T-helper 2 cell treated with Interferon-gamma antibody and Interleukin-4, amounts not matched to agents 5 μg/mL and 100 μg/mL, for 36 hours (primary cell): ENCODE data around the gene E2F1.

Experiments
- DNase-seq: peaks from one replicate; pipeline ENCODE4 v3.0.0; 2021; ENCODE audit warnings: low spot score
- H3K27ac Mint-ChIP-seq: one replicate; pipeline ENCODE4 v1.8.0; 2021; ENCODE audit warnings: mild to moderate bottlenecking, mixed read lengths
- H3K27me3 Mint-ChIP-seq: one replicate; pipeline ENCODE4 v1.8.0; 2021; ENCODE audit warnings: low read depth, mixed read lengths
- H3K36me3 Mint-ChIP-seq: one replicate; pipeline ENCODE4 v1.8.0; 2021; ENCODE audit warnings: low read depth, mixed read lengths
- H3K4me1 Mint-ChIP-seq: one replicate; pipeline ENCODE4 v1.8.0; 2021; ENCODE audit warnings: low read depth, mixed read lengths
- H3K4me3 Mint-ChIP-seq: one replicate; pipeline ENCODE4 v1.8.0; 2022; ENCODE audit warnings: mild to moderate bottlenecking, moderate library complexity, mixed read lengths
- H3K9me3 Mint-ChIP-seq: one replicate; pipeline ENCODE4 v1.8.0; 2021; ENCODE audit warnings: mixed read lengths

E2F1 gene, protein sequence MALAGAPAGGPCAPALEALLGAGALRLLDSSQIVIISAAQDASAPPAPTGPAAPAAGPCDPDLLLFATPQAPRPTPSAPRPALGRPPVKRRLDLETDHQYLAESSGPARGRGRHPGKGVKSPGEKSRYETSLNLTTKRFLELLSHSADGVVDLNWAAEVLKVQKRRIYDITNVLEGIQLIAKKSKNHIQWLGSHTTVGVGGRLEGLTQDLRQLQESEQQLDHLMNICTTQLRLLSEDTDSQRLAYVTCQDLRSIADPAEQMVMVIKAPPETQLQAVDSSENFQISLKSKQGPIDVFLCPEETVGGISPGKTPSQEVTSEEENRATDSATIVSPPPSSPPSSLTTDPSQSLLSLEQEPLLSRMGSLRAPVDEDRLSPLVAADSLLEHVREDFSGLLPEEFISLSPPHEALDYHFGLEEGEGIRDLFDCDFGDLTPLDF

DNA sequence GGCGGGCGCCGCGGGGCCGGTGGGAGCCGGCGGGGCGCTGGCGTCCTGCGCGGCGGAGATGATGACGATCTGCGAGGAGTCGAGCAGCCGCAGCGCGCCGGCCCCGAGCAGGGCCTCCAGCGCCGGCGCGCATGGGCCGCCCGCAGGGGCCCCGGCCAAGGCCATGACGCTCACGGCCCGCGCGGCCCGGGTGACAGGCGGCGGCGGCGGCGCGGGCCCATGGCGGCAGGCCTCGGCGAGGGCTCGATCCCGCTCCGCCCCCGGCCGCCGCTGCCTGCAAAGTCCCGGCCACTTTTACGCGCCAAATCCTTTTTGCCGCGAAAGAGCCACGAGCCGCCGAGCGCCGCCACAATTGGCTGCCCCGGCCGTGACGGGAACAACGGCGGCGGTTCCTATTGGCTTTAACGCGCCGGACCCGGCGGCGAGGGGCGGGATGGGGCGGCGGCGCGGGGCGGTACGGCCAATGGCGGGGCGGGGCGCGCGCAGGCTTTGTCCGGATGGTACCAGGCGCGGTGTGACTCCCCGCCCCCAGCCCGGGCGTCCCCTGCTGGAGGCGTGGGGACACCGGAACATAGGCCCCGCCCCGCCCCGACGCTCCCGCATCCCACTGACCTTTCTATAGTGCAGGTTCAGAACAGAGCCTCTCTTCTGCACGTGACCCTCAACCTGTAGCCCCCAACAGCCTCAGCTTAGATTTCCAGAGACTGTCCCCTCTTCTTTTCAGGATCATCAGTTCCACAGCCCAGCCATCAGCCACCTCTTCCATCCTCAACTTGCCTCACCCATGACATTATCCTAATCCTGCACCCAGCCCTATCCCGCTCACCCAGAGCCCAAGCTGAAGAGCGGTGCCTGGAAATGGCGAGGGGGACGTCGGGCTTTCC lies at the start of gene E2F1:
Gene E2F1 (minus strand): TSS at position 286 of the 884 bp plus-strand sequence. CDS start 121 bp downstream, at position 165.
- peaks cover 22% of the 10 kb centered on the region for H3K36me3 Mint-ChIP-seq
- no peaks in the 10 kb centered on the region for H3K9me3 Mint-ChIP-seq
- H3K27ac Mint-ChIP-seq, result peak within 1 kb of the TSS; percentile 92
- H3K4me3 Mint-ChIP-seq, result peak within 1 kb of the TSS; percentile 95
- H3K4me1 Mint-ChIP-seq, result peaks cover 65% of the 10 kb centered on the region
- peak; percentile 98 for DNase-seq
- H3K27me3 Mint-ChIP-seq, result no peaks in the 10 kb centered on the region

- peak overlapping the region; percentile 92 for H3K4me3 Mint-ChIP-seq
- H3K9me3 Mint-ChIP-seq, result peaks cover 16% of the 10 kb centered on the region
- DNase-seq, result no peak
- H3K27ac Mint-ChIP-seq, result peak overlapping the region; percentile 72
- H3K27me3 Mint-ChIP-seq, result no peaks in the 10 kb centered on the region
- peaks cover 21% of the 10 kb centered on the region for H3K36me3 Mint-ChIP-seq
- peaks cover 21% of the 10 kb centered on the region for H3K4me1 Mint-ChIP-seq
Observed at GRCh38 chr20:33733654-33734576, 47.7 kb upstream of the E2F1 start.

DNA sequence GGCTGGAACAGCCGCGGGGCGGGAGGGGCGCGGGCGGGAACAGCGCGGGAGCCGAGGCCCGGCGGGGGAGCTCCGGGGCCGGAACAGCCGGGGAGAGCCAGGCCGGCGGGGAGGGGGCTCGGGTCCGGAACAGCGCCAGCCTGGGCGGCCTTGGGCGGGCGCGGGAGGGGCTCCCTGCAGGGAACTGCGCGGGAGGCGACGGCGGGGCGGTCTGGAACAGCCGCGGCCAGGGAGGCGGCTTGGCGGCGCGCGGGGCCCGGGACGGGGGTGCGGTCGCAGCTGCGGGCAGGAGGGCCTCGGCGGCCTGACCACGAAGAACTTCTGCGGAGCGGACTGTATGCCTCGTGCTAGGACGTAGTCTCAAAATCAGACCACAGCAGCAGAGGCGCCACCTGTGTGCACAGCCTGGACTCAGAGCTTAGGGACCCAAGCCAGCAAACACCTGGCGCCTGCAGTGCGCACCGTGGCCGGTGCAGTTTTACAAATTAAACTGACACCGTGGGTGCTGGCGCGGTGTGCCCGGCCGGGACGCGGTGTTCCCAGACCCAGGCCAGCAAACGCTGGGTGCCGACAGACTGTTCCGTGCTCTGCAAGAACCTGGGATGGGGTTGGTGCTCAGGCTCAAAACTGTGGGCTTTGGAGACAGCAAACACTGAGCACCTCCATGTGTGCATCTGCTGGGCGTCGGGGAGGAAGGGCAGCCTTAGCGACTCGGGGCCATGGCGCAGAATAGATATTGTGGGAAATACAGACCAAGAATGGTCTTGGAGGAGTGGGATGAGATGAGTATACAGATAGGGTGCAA lies 46.2 kb upstream of the E2F1 start:
- Mint-ChIP-seq H3K9me3 (peaks cover 16% of the 10 kb centered on the region), H3K4me3 (peak overlapping the region; percentile 92), H3K27me3 (no peaks in the 10 kb centered on the region), H3K36me3 (peaks cover 21% of the 10 kb centered on the region), H3K27ac (peak overlapping the region; percentile 83), H3K4me1 (peaks cover 21% of the 10 kb centered on the region)
- DNase-seq, result peak; percentile 86

- Mint-ChIP-seq H3K27me3 (no peaks in the 10 kb centered on the region), H3K36me3 (peaks cover 18% of the 10 kb centered on the region), H3K9me3 (peaks cover 13% of the 10 kb centered on the region), H3K4me1 (peaks cover 21% of the 10 kb centered on the region), H3K4me3 (peak within 1 kb of the TSS; percentile 95), H3K27ac (peak within 1 kb of the TSS; percentile 96)
- DNase-seq, result peak; percentile 90
Observed at GRCh38 chr20:33731693-33732165, 45.5 kb upstream of the E2F1 start, which contains the start of gene ZNF341. Gene ZNF341 (plus strand): TSS chr20:33731996. CDS start chr20:33732022, 26 bp downstream.

GRCh38 chr20:33730946-33731692 lies 44.9 kb upstream of the E2F1 start:
- no peak for DNase-seq
- Mint-ChIP-seq H3K4me1 (peaks cover 21% of the 10 kb centered on the region), H3K4me3 (peak overlapping the region; percentile 95), H3K36me3 (peaks cover 14% of the 10 kb centered on the region), H3K27me3 (no peaks in the 10 kb centered on the region), H3K9me3 (peaks cover 7% of the 10 kb centered on the region), H3K27ac (peak overlapping the region; percentile 96)

DNA sequence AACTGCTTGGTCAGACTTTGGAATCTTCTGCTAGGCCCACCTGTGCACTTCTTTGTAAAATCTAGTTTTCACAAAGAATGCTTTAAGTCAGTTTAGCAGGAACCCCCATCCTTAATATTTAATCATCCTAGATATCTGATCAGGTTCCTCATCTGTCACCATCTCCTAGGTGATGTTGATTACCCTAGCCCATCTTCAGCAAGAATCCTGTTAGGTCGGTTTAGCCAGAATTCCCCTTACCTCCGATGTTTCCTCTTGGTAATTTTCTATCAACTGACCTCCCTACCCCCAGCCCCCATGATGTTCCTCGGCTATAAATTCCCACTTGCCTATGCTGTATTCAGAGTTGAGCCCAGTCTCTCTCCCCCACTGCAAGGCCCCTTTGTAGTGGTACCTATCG lies 42.9 kb upstream of the E2F1 start:
- Mint-ChIP-seq H3K4me1 (peaks cover 18% of the 10 kb centered on the region), H3K27me3 (no peaks in the 10 kb centered on the region), H3K4me3 (no peak overlapping the region), H3K36me3 (peaks cover 5% of the 10 kb centered on the region), H3K9me3 (no peaks in the 10 kb centered on the region), H3K27ac (no peak overlapping the region)
- no peak for DNase-seq

DNA sequence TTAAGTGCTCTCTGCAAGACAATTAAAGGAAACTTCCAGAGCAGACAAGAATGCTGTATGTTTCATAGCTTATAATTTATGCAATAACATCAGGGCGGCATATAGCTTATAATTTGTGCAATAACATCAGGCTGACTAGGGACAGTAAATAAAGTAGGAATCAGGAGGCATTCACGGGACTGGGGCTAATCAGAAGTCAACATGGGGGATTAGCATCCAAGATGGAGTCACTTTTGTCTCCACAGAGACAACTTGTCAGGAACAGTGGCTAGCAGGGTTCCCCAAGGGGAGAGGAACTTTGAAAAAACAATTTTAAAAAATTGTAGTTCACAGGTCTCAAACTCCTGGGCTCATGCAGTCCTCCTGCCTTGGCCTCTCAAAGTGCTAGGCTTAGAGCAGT lies 42.3 kb upstream of the E2F1 start:
- H3K36me3 Mint-ChIP-seq, result peaks cover 2% of the 10 kb centered on the region
- H3K9me3 Mint-ChIP-seq, result no peaks in the 10 kb centered on the region
- H3K27ac Mint-ChIP-seq, result no peak overlapping the region
- no peaks in the 10 kb centered on the region for H3K27me3 Mint-ChIP-seq
- DNase-seq, result no peak
- no peak overlapping the region for H3K4me3 Mint-ChIP-seq
- H3K4me1 Mint-ChIP-seq, result peaks cover 12% of the 10 kb centered on the region

GRCh38 chr20:33727806-33728205 lies 41.6 kb upstream of the E2F1 start:
- H3K36me3 Mint-ChIP-seq, result peaks cover 2% of the 10 kb centered on the region
- no peaks in the 10 kb centered on the region for H3K27me3 Mint-ChIP-seq
- H3K9me3 Mint-ChIP-seq, result no peaks in the 10 kb centered on the region
- no peak overlapping the region for H3K4me3 Mint-ChIP-seq
- H3K27ac Mint-ChIP-seq, result no peak overlapping the region
- peaks cover 12% of the 10 kb centered on the region for H3K4me1 Mint-ChIP-seq
- DNase-seq, result no peak

DNA sequence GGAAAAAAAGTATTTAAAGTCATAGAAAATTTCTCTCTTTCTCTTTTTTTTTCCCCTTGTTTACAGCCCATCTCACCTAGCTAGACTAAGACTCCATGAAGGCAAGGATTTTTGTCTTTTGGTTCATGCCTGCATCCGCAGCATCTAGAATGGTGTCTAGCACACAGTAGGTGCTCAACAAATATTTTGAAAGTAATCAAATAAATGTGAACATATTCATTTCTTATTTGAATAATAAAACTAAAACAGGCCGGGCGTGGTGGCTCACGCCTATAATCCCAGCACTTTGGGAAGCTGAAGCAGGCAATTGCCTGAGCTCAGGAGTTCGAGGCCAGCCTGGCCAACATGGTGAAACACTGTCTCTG lies 40.9 kb upstream of the E2F1 start:
- Mint-ChIP-seq H3K27me3 (no peaks in the 10 kb centered on the region), H3K36me3 (no peaks in the 10 kb centered on the region), H3K4me3 (no peak overlapping the region), H3K9me3 (no peaks in the 10 kb centered on the region), H3K4me1 (peaks cover 8% of the 10 kb centered on the region), H3K27ac (no peak overlapping the region)
- no peak for DNase-seq

- Mint-ChIP-seq H3K4me3 (no peak overlapping the region), H3K27me3 (no peaks in the 10 kb centered on the region), H3K36me3 (no peaks in the 10 kb centered on the region), H3K4me1 (peaks cover 3% of the 10 kb centered on the region), H3K27ac (no peak overlapping the region), H3K9me3 (peaks cover 3% of the 10 kb centered on the region)
- no peak for DNase-seq
Observed at GRCh38 chr20:33725607-33726264, 39.6 kb upstream of the E2F1 start.

DNA sequence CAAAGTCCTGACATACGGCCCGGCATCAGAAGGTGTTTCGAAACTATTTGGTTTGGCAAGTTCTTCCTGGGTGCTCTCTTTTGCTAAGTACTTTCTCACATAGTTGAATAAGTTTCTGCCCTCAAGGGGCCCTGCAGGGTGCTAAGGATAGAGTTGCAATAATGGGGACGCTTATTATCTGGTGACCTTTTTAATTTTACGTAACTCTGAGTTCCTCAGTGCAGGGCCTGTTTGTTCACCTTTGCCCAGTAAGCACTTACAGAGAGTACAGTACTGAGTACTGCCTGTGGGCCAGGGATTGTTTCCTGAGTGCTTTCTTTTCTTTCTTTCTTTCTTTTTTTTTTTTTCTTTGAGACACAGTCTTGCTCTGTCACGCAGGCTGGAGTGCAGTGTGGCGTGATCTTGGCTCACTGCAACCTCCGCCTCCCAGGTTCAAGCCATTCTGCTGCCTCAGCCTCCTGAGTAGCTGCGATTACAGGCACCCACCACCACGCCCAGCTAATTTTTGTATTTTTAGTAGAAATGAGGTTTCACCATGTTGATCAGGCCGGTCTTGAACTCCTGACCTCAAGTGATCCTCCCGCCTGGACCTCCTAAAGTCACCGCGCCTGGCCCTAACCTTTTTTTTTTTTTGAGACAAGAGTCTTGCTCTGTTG lies 38.4 kb upstream of the E2F1 start:
- peaks cover 1% of the 10 kb centered on the region for H3K36me3 Mint-ChIP-seq
- no peak overlapping the region for H3K27ac Mint-ChIP-seq
- no peak overlapping the region for H3K4me3 Mint-ChIP-seq
- no peak for DNase-seq
- peaks cover 7% of the 10 kb centered on the region for H3K4me1 Mint-ChIP-seq
- H3K27me3 Mint-ChIP-seq, result no peaks in the 10 kb centered on the region
- H3K9me3 Mint-ChIP-seq, result peaks cover 7% of the 10 kb centered on the region
